ENCODE measurements around the gene ANKRD29.

Gene ANKRD29

GRCh38 chr18:23683671-23684070 is 21.0 kb upstream of the ANKRD29 start:
- no peak for DNase-seq

GRCh38 chr18:23683155-23683554 is 20.4 kb upstream of the ANKRD29 start:
- DNase-seq = no peak

- no peak for DNase-seq
Measured at GRCh38 chr18:23682472-23682871, 19.8 kb upstream of the ANKRD29 start.

GRCh38 chr18:23682045-23682444 is 19.3 kb upstream of the ANKRD29 start:
- no peak for DNase-seq

GRCh38 chr18:23675896-23676295 is 13.2 kb upstream of the ANKRD29 start:
- no peak for DNase-seq

GRCh38 chr18:23675236-23675635 is 12.5 kb upstream of the ANKRD29 start:
- no peak for DNase-seq

- no peak for DNase-seq
Measured at GRCh38 chr18:23673725-23674124, 11.0 kb upstream of the ANKRD29 start.

GRCh38 chr18:23671564-23671963 is 8.9 kb upstream of the ANKRD29 start:
- DNase-seq = no peak

GRCh38 chr18:23669804-23670405 is 7.2 kb upstream of the ANKRD29 start:
- no peak for DNase-seq

- no peak for DNase-seq
Measured at GRCh38 chr18:23669202-23669766, 6.6 kb upstream of the ANKRD29 start.

GRCh38 chr18:23668731-23669130 is 6.0 kb upstream of the ANKRD29 start:
- no peak for DNase-seq

GRCh38 chr18:23667114-23667513 is 4.4 kb upstream of the ANKRD29 start:
- no peak for DNase-seq

- no peak for DNase-seq
Measured at GRCh38 chr18:23664674-23665073, 2.0 kb upstream of the ANKRD29 start.

- DNase-seq = no peak
Measured at GRCh38 chr18:23661735-23662308, 889 bp downstream of the ANKRD29 start.

- no peak for DNase-seq
Measured at GRCh38 chr18:23658285-23658684, 4.4 kb downstream of the ANKRD29 start.

GRCh38 chr18:23652232-23652631 is 10.5 kb downstream of the ANKRD29 start:
- no peak for DNase-seq

- DNase-seq = no peak
Measured at GRCh38 chr18:23650968-23651927, 11.5 kb downstream of the ANKRD29 start.

- DNase-seq = no peak
Measured at GRCh38 chr18:23648940-23649607, 13.6 kb downstream of the ANKRD29 start.

- DNase-seq = no peak
Measured at GRCh38 chr18:23648456-23648855, 14.3 kb downstream of the ANKRD29 start.

- no peak for DNase-seq
Measured at GRCh38 chr18:23646282-23646681, 16.4 kb downstream of the ANKRD29 start.

- no peak for DNase-seq
Measured at GRCh38 chr18:23645568-23646175, 17.0 kb downstream of the ANKRD29 start.

GRCh38 chr18:23643815-23644490 is 18.8 kb downstream of the ANKRD29 start:
- no peak for DNase-seq

Data from activated T-cell treated with anti-CD3 and anti-CD28 coated beads, Interleukin-2, amount 50 U/mL, for 48 hours (primary cell).